Endodermal cell (in vitro differentiated cells): ENCODE measurements around the gene ALPK1. TPM values are rescaled to one million over a fixed set of nuclear protein-coding genes. Genes with fewer than 3 reads are reported as not detected.

Experiments
- DNase-seq: peaks from one replicate; pipeline ENCODE4 v3.0.0-alpha.2; 2017
- H3K27ac ChIP-seq: 2 replicates; pipeline ENCODE4 v1.5.1; 2013; ENCODE audit warnings: mild to moderate bottlenecking, low read depth, low read length, moderate library complexity
- H3K27me3 ChIP-seq: 2 replicates; pipeline ENCODE4 v1.6.1; 2013; ENCODE audit warnings: mild to moderate bottlenecking, low read length, moderate library complexity; ENCODE audit not compliant: insufficient read depth, control insufficient read depth, poor library complexity, severe bottlenecking
- H3K36me3 ChIP-seq: 2 replicates; pipeline ENCODE4 v1.7.0; 2013; ENCODE audit warnings: mild to moderate bottlenecking, low read length, moderate library complexity; ENCODE audit not compliant: control insufficient read depth, insufficient read depth
- H3K4me1 ChIP-seq: one replicate; pipeline ENCODE4 v1.7.0; 2013; ENCODE audit warnings: low read length; ENCODE audit not compliant: control insufficient read depth, insufficient read depth
- H3K4me3 ChIP-seq: 2 replicates; pipeline ENCODE4 v1.5.1; 2013; ENCODE audit warnings: mild to moderate bottlenecking, low read length, moderate library complexity
- H3K9ac ChIP-seq: 2 replicates; pipeline ENCODE4 v1.6.1; 2013; ENCODE audit warnings: mild to moderate bottlenecking, low read length, moderate library complexity; ENCODE audit not compliant: poor library complexity, severe bottlenecking; ENCODE audit errors: extremely low read depth
- H3K9me3 ChIP-seq: 2 replicates; pipeline ENCODE4 v1.6.1; 2013; ENCODE audit warnings: mild to moderate bottlenecking, low read length, moderate library complexity; ENCODE audit not compliant: control insufficient read depth
- H3K27ac Mint-ChIP-seq: 2 replicates; pipeline ENCODE4 v1.8.0; 2020; ENCODE audit warnings: mixed read lengths
- H3K27me3 Mint-ChIP-seq: 2 replicates; pipeline ENCODE4 v1.8.0; 2021; ENCODE audit warnings: mild to moderate bottlenecking, mixed read lengths; ENCODE audit not compliant: insufficient read depth
- H3K36me3 Mint-ChIP-seq: 2 replicates; pipeline ENCODE4 v1.8.0; 2020; ENCODE audit warnings: low read depth, mixed read lengths
- H3K4me1 Mint-ChIP-seq: 2 replicates; pipeline ENCODE4 v1.8.0; 2020; ENCODE audit warnings: mixed read lengths
- H3K4me3 Mint-ChIP-seq: 2 replicates; pipeline ENCODE4 v1.8.0; 2020; ENCODE audit warnings: mild to moderate bottlenecking, moderate library complexity, mixed read lengths
- H3K9me3 Mint-ChIP-seq: 2 replicates; pipeline ENCODE4 v1.8.0; 2020; ENCODE audit warnings: mild to moderate bottlenecking, mixed read lengths
- WGBS, 2 experiments: methylation state at CpG; one replicate each; pipeline versions ENCODE4 v1.1.5 to v1.1.7; 2013; ENCODE audit warnings: missing lambda C conversion rate in 2 of 2, mixed read lengths in 1 of 2; ENCODE audit not compliant: insufficient coverage in 1 of 2, insufficient read length in 1 of 2; 5-methylcytosine and 5-hydroxymethylcytosine counted together
- total RNA-seq, 2 donors: library from RNA; stranded (reverse); fragmentation: NEBNext Ultra II Directional in 1 of 2; extraction: Animal tissue kit (Norgen Biotek cat#: 25700) in 1 of 2; gene quantifications; 2 replicates in 1 of 2; 3 replicates in 1 of 2; pipeline ENCODE4 v1.2.1, GENCODE V29; 2021
- TF ChIP-seq, protein P1 (sequence below): fragments of 200-600 bp; sonication (generic); conservative IDR thresholded peaks from 2 replicates; pipeline ENCODE4 v1.5.0; 2021; ENCODE audit warnings: antibody characterized with exemption, mild to moderate bottlenecking

Gene ALPK1
- total RNA-seq, 2 donors from 2014 or later = 0.24 to 0.44 TPM

DNA sequence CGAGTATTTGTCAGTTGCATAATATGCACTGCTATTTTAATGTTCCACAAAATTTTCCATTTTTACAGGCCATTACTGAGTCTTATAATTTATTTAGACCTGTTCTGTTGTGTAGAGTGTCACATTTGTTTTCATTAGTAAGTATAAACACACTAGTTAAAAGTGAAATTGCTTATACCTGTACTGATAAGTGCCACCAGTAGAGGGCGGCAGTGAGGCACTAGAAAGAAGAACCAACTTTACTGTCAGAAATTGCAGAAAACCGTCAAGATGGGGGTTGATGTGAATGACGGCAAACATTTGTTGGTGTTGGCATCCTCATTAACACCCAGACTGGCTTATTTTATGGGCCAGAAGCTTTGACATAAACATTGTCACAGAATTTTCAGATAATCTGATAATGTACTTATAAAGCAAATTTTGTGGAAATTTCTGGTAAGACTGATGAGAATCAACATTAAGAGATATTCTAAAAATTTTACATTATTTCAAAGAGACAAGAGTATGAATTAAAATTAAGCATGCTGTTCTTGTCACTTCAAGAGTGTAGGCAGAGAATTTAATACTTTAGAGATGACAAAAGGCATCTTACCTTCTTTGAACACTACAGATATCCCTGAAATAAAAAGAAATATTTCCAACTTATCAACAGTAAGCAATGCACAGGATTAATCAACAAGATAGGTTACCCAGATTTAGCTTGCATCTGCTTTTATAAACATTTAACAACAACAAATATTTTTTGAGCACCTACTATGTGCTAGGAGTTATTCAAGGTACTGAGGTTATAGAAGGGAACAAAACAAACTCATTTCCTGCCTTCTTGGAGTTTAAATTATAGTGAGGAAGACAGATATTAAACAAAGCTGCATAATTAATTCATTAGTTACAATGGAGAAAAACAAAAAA lies 24.9 kb downstream of the ALPK1 start:
- H3K36me3 Mint-ChIP-seq = no peaks in the 10 kb centered on the region
- no peak overlapping the region for H3K27ac Mint-ChIP-seq
- H3K9me3 Mint-ChIP-seq = no peaks in the 10 kb centered on the region
- Histone ChIP-seq H3K9me3 (no peaks in the 10 kb centered on the region), H3K4me3 (no peak overlapping the region), H3K27me3 (peaks cover 13% of the 10 kb centered on the region), H3K36me3 (no peaks in the 10 kb centered on the region), H3K4me1 (no peaks in the 10 kb centered on the region), H3K27ac (no peak overlapping the region), H3K9ac (no peak overlapping the region)
- DNase-seq = peak; percentile 88
- TF ChIP-seq, protein P1, sequence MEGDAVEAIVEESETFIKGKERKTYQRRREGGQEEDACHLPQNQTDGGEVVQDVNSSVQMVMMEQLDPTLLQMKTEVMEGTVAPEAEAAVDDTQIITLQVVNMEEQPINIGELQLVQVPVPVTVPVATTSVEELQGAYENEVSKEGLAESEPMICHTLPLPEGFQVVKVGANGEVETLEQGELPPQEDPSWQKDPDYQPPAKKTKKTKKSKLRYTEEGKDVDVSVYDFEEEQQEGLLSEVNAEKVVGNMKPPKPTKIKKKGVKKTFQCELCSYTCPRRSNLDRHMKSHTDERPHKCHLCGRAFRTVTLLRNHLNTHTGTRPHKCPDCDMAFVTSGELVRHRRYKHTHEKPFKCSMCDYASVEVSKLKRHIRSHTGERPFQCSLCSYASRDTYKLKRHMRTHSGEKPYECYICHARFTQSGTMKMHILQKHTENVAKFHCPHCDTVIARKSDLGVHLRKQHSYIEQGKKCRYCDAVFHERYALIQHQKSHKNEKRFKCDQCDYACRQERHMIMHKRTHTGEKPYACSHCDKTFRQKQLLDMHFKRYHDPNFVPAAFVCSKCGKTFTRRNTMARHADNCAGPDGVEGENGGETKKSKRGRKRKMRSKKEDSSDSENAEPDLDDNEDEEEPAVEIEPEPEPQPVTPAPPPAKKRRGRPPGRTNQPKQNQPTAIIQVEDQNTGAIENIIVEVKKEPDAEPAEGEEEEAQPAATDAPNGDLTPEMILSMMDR = peak; percentile 94
- peaks cover 1% of the 10 kb centered on the region for H3K4me1 Mint-ChIP-seq
- H3K27me3 Mint-ChIP-seq = peaks cover 29% of the 10 kb centered on the region
- H3K4me3 Mint-ChIP-seq = no peak overlapping the region
- 0 to 23% methylated on average over 2 to 4 of the region's 4 CpGs for WGBS, 2 experiments

DNA sequence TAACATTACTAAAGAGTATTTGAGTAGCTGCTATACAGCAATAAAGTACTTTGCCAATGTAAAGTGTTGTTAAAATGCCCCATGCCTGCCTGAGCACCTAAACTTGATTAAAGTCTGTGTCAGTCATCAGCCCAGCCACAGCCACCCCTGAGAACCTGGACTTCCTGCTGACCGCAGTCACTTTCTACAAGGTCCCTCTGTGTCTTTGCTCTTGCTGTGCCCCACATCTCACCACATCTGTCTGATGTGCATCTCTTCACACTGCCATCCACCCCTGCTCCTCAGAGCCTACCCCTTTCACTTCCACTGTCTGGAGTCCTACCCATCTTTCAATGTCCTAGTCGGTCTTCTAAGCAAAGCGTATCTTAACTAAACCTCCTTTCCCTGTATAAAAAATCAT lies 25.7 kb downstream of the ALPK1 start:
- no peaks in the 10 kb centered on the region for H3K36me3 Mint-ChIP-seq
- Histone ChIP-seq H3K36me3 (no peaks in the 10 kb centered on the region), H3K9me3 (no peaks in the 10 kb centered on the region), H3K9ac (no peak overlapping the region), H3K27me3 (peaks cover 19% of the 10 kb centered on the region), H3K4me3 (no peak overlapping the region), H3K4me1 (no peaks in the 10 kb centered on the region), H3K27ac (no peak overlapping the region)
- no peaks in the 10 kb centered on the region for H3K9me3 Mint-ChIP-seq
- H3K27ac Mint-ChIP-seq = no peak overlapping the region
- TF ChIP-seq, protein P1 = no peak
- H3K27me3 Mint-ChIP-seq = peaks cover 32% of the 10 kb centered on the region
- 92 to 96% methylated on average over 3 of the region's 3 CpGs for WGBS, 2 experiments
- DNase-seq = no peak
- peaks cover 1% of the 10 kb centered on the region for H3K4me1 Mint-ChIP-seq
- H3K4me3 Mint-ChIP-seq = no peak overlapping the region

GRCh38 chr4:112325530-112325929 lies 28.4 kb downstream of the ALPK1 start:
- H3K36me3 Mint-ChIP-seq = no peaks in the 10 kb centered on the region
- H3K9ac ChIP-seq = no peak overlapping the region
- H3K9me3 Mint-ChIP-seq = no peaks in the 10 kb centered on the region
- H3K36me3 ChIP-seq = no peaks in the 10 kb centered on the region
- TF ChIP-seq, protein P1 = no peak
- H3K4me3 Mint-ChIP-seq = no peak overlapping the region
- H3K4me1 ChIP-seq = no peaks in the 10 kb centered on the region
- WGBS, 2 experiments = 94 to 95% methylated on average over 6 of the region's 6 CpGs
- no peak overlapping the region for H3K27ac Mint-ChIP-seq
- H3K4me3 ChIP-seq = no peak overlapping the region
- peaks cover 5% of the 10 kb centered on the region for H3K4me1 Mint-ChIP-seq
- H3K27ac ChIP-seq = no peak overlapping the region
- no peak for DNase-seq
- peaks cover 39% of the 10 kb centered on the region for H3K27me3 Mint-ChIP-seq
- peaks cover 41% of the 10 kb centered on the region for H3K27me3 ChIP-seq
- no peaks in the 10 kb centered on the region for H3K9me3 ChIP-seq
